LoVo (cell line): Measurements from ENCODE around the gene LAMTOR4.

Source experiments
- DNase-seq: peaks from one replicate; pipeline ENCODE4 v3.0.0-alpha.2; 2016; ENCODE audit warnings: low spot score

LAMTOR4 gene

GRCh38 chr7:100148559-100149328 lies at the start of gene LAMTOR4:
Gene LAMTOR4 (plus strand): TSS chr7:100148918. CDS start chr7:100148973, 55 bp downstream.
- DNase-seq, result peak; percentile 100

- DNase-seq, result no peak
Measured at GRCh38 chr7:100099452-100099851, 49.3 kb upstream of the LAMTOR4 start.

GRCh38 chr7:100100420-100101015 lies 48.2 kb upstream of the LAMTOR4 start:
- peak; percentile 99 for DNase-seq

- DNase-seq, result peak; percentile 100
Measured at GRCh38 chr7:100101016-100101862, 47.5 kb upstream of the LAMTOR4 start, which contains the start of the genes AP4M1 and MCM7. Gene AP4M1 (plus strand): TSS chr7:100101643. CDS start chr7:100101715, 72 bp downstream. Gene MCM7 (minus strand): TSS chr7:100101397. CDS start chr7:100101294, 103 bp downstream.

GRCh38 chr7:100102950-100103840 lies 45.5 kb upstream of the LAMTOR4 start:
- no peak for DNase-seq

GRCh38 chr7:100105534-100105933 lies 43.2 kb upstream of the LAMTOR4 start:
- no peak for DNase-seq

- DNase-seq, result no peak
Measured at GRCh38 chr7:100106633-100107032, 42.1 kb upstream of the LAMTOR4 start.

GRCh38 chr7:100107125-100107737 lies 41.5 kb upstream of the LAMTOR4 start:
- DNase-seq, result no peak

GRCh38 chr7:100107890-100108289 lies 40.8 kb upstream of the LAMTOR4 start:
- no peak for DNase-seq

GRCh38 chr7:100109521-100110163 lies 39.1 kb upstream of the LAMTOR4 start:
- no peak for DNase-seq

GRCh38 chr7:100111156-100111555 lies 37.6 kb upstream of the LAMTOR4 start:
- no peak for DNase-seq

GRCh38 chr7:100111914-100112313 lies 36.8 kb upstream of the LAMTOR4 start:
- no peak for DNase-seq

GRCh38 chr7:100115026-100115425 lies 33.7 kb upstream of the LAMTOR4 start:
- DNase-seq, result no peak

- no peak for DNase-seq
Measured at GRCh38 chr7:100118388-100119071, 30.2 kb upstream of the LAMTOR4 start.

GRCh38 chr7:100119072-100119969 lies 29.4 kb upstream of the LAMTOR4 start, which contains the start of the genes CNPY4 and TAF6:
Gene CNPY4 (plus strand): TSS chr7:100119634. CDS start chr7:100119745, 111 bp downstream.
Gene TAF6 (minus strand): TSS chr7:100119358. CDS start chr7:100114209, 5,149 bp downstream.
- peak; percentile 99 for DNase-seq

GRCh38 chr7:100119970-100120732 lies 28.6 kb upstream of the LAMTOR4 start:
- no peak for DNase-seq

GRCh38 chr7:100120733-100121036 lies 28.0 kb upstream of the LAMTOR4 start:
- DNase-seq, result no peak

GRCh38 chr7:100122067-100122466 lies 26.7 kb upstream of the LAMTOR4 start:
- no peak for DNase-seq
